Mammary epithelial cell (primary cell): ENCODE results near the gene DSTN.

Experiments
- CTCF ChIP-seq, 2 donors: IDR thresholded peaks in 1 of 2; conservative IDR thresholded peaks in 1 of 2; 2 replicates each; pipeline ENCODE4 v1.5.1; 2011 to 2012; ENCODE audit warnings: inconsistent platforms in 2 of 2, low read length in 2 of 2, mild to moderate bottlenecking in 2 of 2, control low read depth in 1 of 2, low read depth in 1 of 2; ENCODE audit not compliant: insufficient read depth in 1 of 2; ENCODE audit errors: extremely low read depth in 1 of 2
- EZH2 ChIP-seq: IDR thresholded peaks from 2 replicates; pipeline ENCODE4 v1.6.1; 2012; ENCODE audit warnings: low read length, inconsistent platforms, borderline replicate concordance

DNA sequence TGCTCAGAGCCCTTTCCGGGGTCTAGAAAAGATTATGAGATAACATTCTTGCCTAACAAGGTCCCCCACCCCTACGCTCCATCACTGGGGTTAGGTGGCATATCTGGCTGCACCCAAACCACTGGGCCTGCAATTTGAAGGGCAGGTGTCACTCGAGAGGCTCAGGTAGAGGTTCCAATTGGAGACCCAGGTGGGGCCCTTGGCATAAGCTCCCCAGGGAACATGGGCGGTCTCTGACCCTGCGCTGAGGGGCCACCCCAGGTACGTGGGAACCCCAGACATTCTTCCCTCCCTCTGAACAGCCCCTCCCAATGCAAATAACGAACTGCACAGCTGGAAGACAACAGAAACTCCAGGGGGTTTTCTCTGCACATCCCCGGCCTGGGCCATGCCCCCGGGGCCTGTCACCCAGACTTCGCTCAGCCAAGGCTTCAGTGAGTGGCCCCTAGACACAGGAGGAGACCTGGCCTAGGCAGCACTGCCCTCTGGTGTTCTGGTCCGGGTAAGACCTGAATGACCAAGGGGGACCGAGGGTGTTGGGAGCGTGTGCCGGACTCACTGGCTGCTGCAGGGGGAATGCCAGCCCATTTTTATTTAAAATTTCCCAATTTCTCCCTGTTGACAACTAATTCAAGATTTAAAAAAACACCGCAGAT is 47.5 kb downstream of the DSTN start:
- TF ChIP-seq CTCF (conservative IDR thresholded peaks at IDR 0.05 in 1 of 2, IDR thresholded peaks at IDR 0.05 in 1 of 2; ENCODE audit: extremely low read depth in 1 of 2, insufficient read depth in 1 of 2, low read depth in 1 of 2, low read length in 2 of 2), result peak; percentile 42 to 67
- no peak for TF ChIP-seq EZH2
